GM12878 (cell line): ENCODE results near the gene AP1S1.

Experiments used
- ATF7 ChIP-seq: fragments of 450-650 bp; IDR thresholded peaks from 2 replicates; pipeline ENCODE4 v1.6.1; 2016; ENCODE audit warnings: low read depth, mild to moderate bottlenecking
- E4F1 ChIP-seq: fragments of 450-650 bp; IDR thresholded peaks from 2 replicates; pipeline ENCODE4 v1.6.1; 2018; ENCODE audit warnings: borderline replicate concordance, mild to moderate bottlenecking; ENCODE audit not compliant: partially characterized antibody
- EP300 ChIP-seq, 2 experiments: fragments of 150-350 bp in 1 of 2; IDR thresholded peaks; 2 replicates each; pipeline ENCODE4 v1.6.1; 2011 to 2012; ENCODE audit warnings: low read depth in 2 of 2, low read length in 2 of 2, borderline replicate concordance in 1 of 2, improper control_type of control experiment in 1 of 2, inconsistent platforms in 1 of 2; ENCODE audit not compliant: control insufficient read depth in 1 of 2
- NKRF ChIP-seq: fragments of 450-650 bp; conservative IDR thresholded peaks from 2 replicates; pipeline ENCODE4 v1.6.1; 2017; ENCODE audit warnings: mild to moderate bottlenecking, moderate library complexity
- NR2C2 ChIP-seq: IDR thresholded peaks from 2 replicates; pipeline ENCODE4 v1.6.1; 2011; ENCODE audit warnings: borderline replicate concordance, low read depth; ENCODE audit not compliant: control insufficient read depth, insufficient read length
- SIN3A ChIP-seq: IDR thresholded peaks from 2 replicates; pipeline ENCODE4 v1.6.1; 2012; ENCODE audit warnings: low read depth, low read length, improper control_type of control experiment
- SMAD1 ChIP-seq: fragments of 450-650 bp; IDR thresholded peaks from 2 replicates; pipeline ENCODE4 v1.6.1; 2018; ENCODE audit warnings: mild to moderate bottlenecking, low read depth; ENCODE audit not compliant: partially characterized antibody
- SMARCA5 ChIP-seq: fragments of 450-650 bp; IDR thresholded peaks from 2 replicates; pipeline ENCODE4 v1.6.1; 2017; ENCODE audit warnings: mild to moderate bottlenecking
- TCF12 ChIP-seq: IDR thresholded peaks from 2 replicates; pipeline ENCODE4 v1.6.1; 2011; ENCODE audit warnings: low read depth, mild to moderate bottlenecking, low read length
- TCF7 ChIP-seq: IDR thresholded peaks from 2 replicates; pipeline ENCODE4 v1.6.1; 2014; ENCODE audit warnings: antibody characterized with exemption, borderline replicate concordance
- ZNF24 ChIP-seq: fragments of 450-650 bp; IDR thresholded peaks from 2 replicates; pipeline ENCODE4 v1.6.1; 2017; ENCODE audit warnings: antibody characterized with exemption, mild to moderate bottlenecking
- TF ChIP-seq, protein P1 (sequence below): IDR thresholded peaks from 2 replicates; pipeline ENCODE4 v1.6.1; 2011; ENCODE audit warnings: borderline replicate concordance, low read depth, mild to moderate bottlenecking, moderate library complexity, low read length; ENCODE audit not compliant: insufficient read depth, poor library complexity, severe bottlenecking
- TF ChIP-seq, protein P2 (sequence below), 3 experiments: IDR thresholded peaks in 2 of 3; conservative IDR thresholded peaks in 1 of 3; 2 replicates each; pipeline ENCODE4 v1.5.1; 2011; ENCODE audit warnings: low read depth in 3 of 3, low read length in 3 of 3, mild to moderate bottlenecking in 3 of 3, control low read depth in 2 of 3, moderate library complexity in 2 of 3, inconsistent platforms in 1 of 3, mixed read lengths in 1 of 3; ENCODE audit not compliant: control insufficient read depth in 2 of 3, insufficient read depth in 1 of 3; ENCODE audit errors: extremely low read depth in 1 of 3

GRCh38 chr7:101208794-101209193 is 54.5 kb downstream of the AP1S1 start:
- TF ChIP-seq ZNF24 (no peak), NKRF (no peak), TCF12 (no peak), NR2C2 (no peak), EP300 (IDR thresholded peaks at IDR 0.05; ENCODE audit: borderline replicate concordance in 1 of 2, control insufficient read depth in 1 of 2, low read depth in 2 of 2, low read length in 2 of 2) (no peak), E4F1 (no peak), ATF7 (no peak), SMARCA5 (no peak), SMAD1 (no peak), TCF7 (no peak), SIN3A (no peak)
- TF ChIP-seq, protein P1, sequence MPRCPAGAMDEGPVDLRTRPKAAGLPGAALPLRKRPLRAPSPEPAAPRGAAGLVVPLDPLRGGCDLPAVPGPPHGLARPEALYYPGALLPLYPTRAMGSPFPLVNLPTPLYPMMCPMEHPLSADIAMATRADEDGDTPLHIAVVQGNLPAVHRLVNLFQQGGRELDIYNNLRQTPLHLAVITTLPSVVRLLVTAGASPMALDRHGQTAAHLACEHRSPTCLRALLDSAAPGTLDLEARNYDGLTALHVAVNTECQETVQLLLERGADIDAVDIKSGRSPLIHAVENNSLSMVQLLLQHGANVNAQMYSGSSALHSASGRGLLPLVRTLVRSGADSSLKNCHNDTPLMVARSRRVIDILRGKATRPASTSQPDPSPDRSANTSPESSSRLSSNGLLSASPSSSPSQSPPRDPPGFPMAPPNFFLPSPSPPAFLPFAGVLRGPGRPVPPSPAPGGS, result no peak
- TF ChIP-seq, protein P2, sequence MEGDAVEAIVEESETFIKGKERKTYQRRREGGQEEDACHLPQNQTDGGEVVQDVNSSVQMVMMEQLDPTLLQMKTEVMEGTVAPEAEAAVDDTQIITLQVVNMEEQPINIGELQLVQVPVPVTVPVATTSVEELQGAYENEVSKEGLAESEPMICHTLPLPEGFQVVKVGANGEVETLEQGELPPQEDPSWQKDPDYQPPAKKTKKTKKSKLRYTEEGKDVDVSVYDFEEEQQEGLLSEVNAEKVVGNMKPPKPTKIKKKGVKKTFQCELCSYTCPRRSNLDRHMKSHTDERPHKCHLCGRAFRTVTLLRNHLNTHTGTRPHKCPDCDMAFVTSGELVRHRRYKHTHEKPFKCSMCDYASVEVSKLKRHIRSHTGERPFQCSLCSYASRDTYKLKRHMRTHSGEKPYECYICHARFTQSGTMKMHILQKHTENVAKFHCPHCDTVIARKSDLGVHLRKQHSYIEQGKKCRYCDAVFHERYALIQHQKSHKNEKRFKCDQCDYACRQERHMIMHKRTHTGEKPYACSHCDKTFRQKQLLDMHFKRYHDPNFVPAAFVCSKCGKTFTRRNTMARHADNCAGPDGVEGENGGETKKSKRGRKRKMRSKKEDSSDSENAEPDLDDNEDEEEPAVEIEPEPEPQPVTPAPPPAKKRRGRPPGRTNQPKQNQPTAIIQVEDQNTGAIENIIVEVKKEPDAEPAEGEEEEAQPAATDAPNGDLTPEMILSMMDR (IDR thresholded peaks at IDR 0.05 in 2 of 3, conservative IDR thresholded peaks at IDR 0.05 in 1 of 3; ENCODE audit: control insufficient read depth in 2 of 3, extremely low read depth in 1 of 3, insufficient read depth in 1 of 3, low read depth in 3 of 3, low read length in 3 of 3), result no peak
